GM12878 (cell line): ENCODE data around the gene TNRC18. TPM values are rescaled to one million over a fixed set of nuclear protein-coding genes. Genes with fewer than 3 reads are reported as not detected.

ENCODE experiments used
- ATAC-seq: fragments of 200-7000 bp; cut with Tn5 transposase; 3 replicates; pipeline ENCODE4 v1.9.1; 2020; ENCODE audit warnings: mild to moderate bottlenecking, moderate library complexity
- BruUV-seq: library from RNA; stranded (reverse); fragments of 400-500 nt; replicated peaks from 2 replicates; lab custom pipeline; 2021; lab: Mats Ljungman, UMichigan
- CTCF ChIA-PET: fragments of 300-600 bp; sonication (Branson Sonifier 250); formaldehyde crosslinking; extraction: SDS; loops from one replicate; lab custom pipeline; 2021; ENCODE audit warnings: inconsistent platforms; lab: Yijun Ruan, JAX
- POLR2A ChIA-PET: fragments of 350-600 bp; formaldehyde crosslinking; extraction: SDS; loops from one replicate; lab custom pipeline; 2021; ENCODE audit warnings: inconsistent platforms; lab: Charles Lee
- RAD21 ChIA-PET: fragments of 300-600 bp; sonication (Branson Sonifier 250); formaldehyde crosslinking; loops from one replicate; lab custom pipeline; 2023; ENCODE audit warnings: antibody characterized with exemption; ENCODE audit not compliant: unreplicated experiment; lab: Charles Lee
- SMC1A ChIA-PET: fragments of 300-600 bp; sonication (Branson Sonifier 250); formaldehyde crosslinking; loops from one replicate; lab custom pipeline; 2023; ENCODE audit not compliant: unreplicated experiment, uncharacterized antibody; lab: Charles Lee
- DNase-seq: peaks from one replicate; pipeline ENCODE4 v3.0.0-alpha.2; 2011; ENCODE audit warnings: low read depth, low spot score
- FAIRE-seq: peaks from 3 replicates; lab custom pipeline; 2011; peaks lifted over from hg19 to GRCh38; lab: Jason Lieb, UNC
- H2AFZ ChIP-seq: 2 replicates; pipeline ENCODE4 v1.6.0; 2011; ENCODE audit warnings: low read depth, low read length, control low read depth; ENCODE audit not compliant: control insufficient read depth
- H3K27ac ChIP-seq: 2 replicates; pipeline ENCODE4 v1.5.1; 2011; ENCODE audit warnings: control low read depth; ENCODE audit not compliant: control insufficient read depth, insufficient read depth
- H3K27me3 ChIP-seq, 2 experiments: replicated peaks in 1 of 2; 2 replicates each; pipeline versions ENCODE4 v1.6.0 to v1.6.1; 2011; ENCODE audit warnings: low read length in 1 of 2; ENCODE audit not compliant: control insufficient read depth in 2 of 2, insufficient read depth in 2 of 2
- H3K36me3 ChIP-seq, 2 experiments: 2 replicates each; pipeline ENCODE4 v1.5.1; 2011; ENCODE audit warnings: low read length in 1 of 2; ENCODE audit not compliant: control insufficient read depth in 2 of 2, insufficient read depth in 2 of 2
- H3K4me1 ChIP-seq: 2 replicates; pipeline ENCODE4 v1.6.1; 2011; ENCODE audit warnings: mild to moderate bottlenecking, low read length, moderate library complexity, mixed read lengths; ENCODE audit not compliant: control insufficient read depth, insufficient read depth
- H3K4me2 ChIP-seq: 2 replicates; pipeline ENCODE4 v1.6.0; 2011; ENCODE audit warnings: control low read depth; ENCODE audit not compliant: control insufficient read depth, insufficient read depth
- H3K4me3 ChIP-seq: fragments of 200-600 bp; sonication (generic); 2 replicates; pipeline ENCODE4 v1.5.1; 2016
- H3K79me2 ChIP-seq: 2 replicates; pipeline ENCODE4 v1.6.0; 2011; ENCODE audit warnings: low read length; ENCODE audit not compliant: control insufficient read depth, insufficient read depth
- H3K9ac ChIP-seq: 2 replicates; pipeline ENCODE4 v1.8.0; 2011; ENCODE audit warnings: low read length, control low read depth, mixed read lengths; ENCODE audit not compliant: control insufficient read depth, insufficient read depth
- H3K9me3 ChIP-seq: replicated peaks from 3 replicates; pipeline ENCODE4 v1.5.1; 2011; ENCODE audit warnings: mild to moderate bottlenecking, low read length; ENCODE audit not compliant: control insufficient read depth, insufficient read depth
- H4K20me1 ChIP-seq: 2 replicates; pipeline ENCODE4 v1.6.0; 2011; ENCODE audit not compliant: control insufficient read depth, insufficient read depth
- BHLHE40 ChIP-seq, 2 experiments: fragments of 450-650 bp in 1 of 2; IDR thresholded peaks; 2 replicates each; pipeline ENCODE4 v1.6.1; 2011 to 2017; ENCODE audit warnings: low read depth in 2 of 2, borderline replicate concordance in 1 of 2, improper control_type of control experiment in 1 of 2, low read length in 1 of 2, mild to moderate bottlenecking in 1 of 2
- DPF2 ChIP-seq: fragments of 450-650 bp; IDR thresholded peaks from 2 replicates; pipeline ENCODE4 v1.6.1; 2017; ENCODE audit warnings: mild to moderate bottlenecking
- JUND ChIP-seq: IDR thresholded peaks from 2 replicates; pipeline ENCODE4 v1.6.1; 2012; ENCODE audit warnings: low read depth, mild to moderate bottlenecking, low read length, improper control_type of control experiment, moderate library complexity
- KDM1A ChIP-seq: fragments of 200-600 bp; sonication (generic); IDR thresholded peaks from 2 replicates; pipeline ENCODE4 v1.6.1; 2016; ENCODE audit warnings: borderline replicate concordance
- KLF5 ChIP-seq: fragments of 450-650 bp; IDR thresholded peaks from 2 replicates; pipeline ENCODE4 v1.6.1; 2014; ENCODE audit warnings: mild to moderate bottlenecking; ENCODE audit not compliant: partially characterized antibody
- MXI1 ChIP-seq: fragments of 150-350 bp; IDR thresholded peaks from 2 replicates; pipeline ENCODE4 v1.6.1; 2011; ENCODE audit warnings: low read depth, mild to moderate bottlenecking, inconsistent platforms, low read length, improper control_type of control experiment
- POLR2AphosphoS2 ChIP-seq: IDR thresholded peaks from 2 replicates; pipeline ENCODE4 v1.6.1; 2011; ENCODE audit warnings: low read depth, mild to moderate bottlenecking, low read length, improper control_type of control experiment, moderate library complexity
- RAD21 ChIP-seq: IDR thresholded peaks from 2 replicates; pipeline ENCODE4 v1.6.1; 2011; ENCODE audit warnings: mild to moderate bottlenecking, low read depth, low read length, moderate library complexity; ENCODE audit not compliant: insufficient read depth
- RELA ChIP-seq: fragments of 450-650 bp; IDR thresholded peaks from 2 replicates; pipeline ENCODE4 v1.8.0; 2014; ENCODE audit warnings: borderline replicate concordance; ENCODE audit not compliant: partially characterized antibody
- RUNX3 ChIP-seq: IDR thresholded peaks from 2 replicates; pipeline ENCODE4 v1.6.1; 2012; ENCODE audit warnings: low read length, inconsistent platforms
- SPI1 ChIP-seq: IDR thresholded peaks from 2 replicates; pipeline ENCODE4 v1.6.1; 2011; ENCODE audit warnings: low read depth, mild to moderate bottlenecking, low read length, moderate library complexity, borderline replicate concordance; ENCODE audit not compliant: insufficient read depth
- TBL1XR1 ChIP-seq: IDR thresholded peaks from 2 replicates; pipeline ENCODE4 v1.6.1; 2012; ENCODE audit warnings: low read depth, low read length, improper control_type of control experiment
- WGBS: methylation state at CpG from one replicate; pipeline ENCODE4 v1.1.6; 2016; ENCODE audit warnings: low lambda C conversion rate; ENCODE audit not compliant: insufficient replicate concordance, insufficient coverage; ENCODE audit errors: missing lambda C conversion rate; 5-methylcytosine and 5-hydroxymethylcytosine counted together
- in situ Hi-C: fragments of 300-500 bp; cut with MboI; formaldehyde crosslinking; loops from 9 replicates; pipeline ENCODE4 v1.14.3; 2018; ENCODE audit warnings: mixed read lengths
- intact Hi-C: fragments of 100-400 bp; cut with micrococcal nuclease; formaldehyde crosslinking; loops from one replicate; pipeline ENCODE4 v1.14.2; 2022; ENCODE audit not compliant: unreplicated experiment
- polyA plus RNA-seq, 11 experiments: library from polyadenylated mRNA; depleted of rRNA in 4 of 11; unstranded in 6 of 11; stranded (reverse) in 5 of 11; fragments of >200 nt; fragmentation: Nextera tagmentation in 4 of 11; fragmentation: Illumina TruSeq in 1 of 11; extraction: Ambion mirVana in 4 of 11; extraction: Trizol in 1 of 11; gene quantifications; 1 replicate in 1 of 11; 2 replicates in 10 of 11; pipeline versions ENCODE4 v1.2.1 to v1.2.3, GENCODE V29; 2011 to 2016; ENCODE audit warnings: inconsistent platforms in 2 of 11, missing spikeins in 2 of 11, low read depth in 1 of 11
- total RNA-seq, 4 experiments: library from RNA; depleted of rRNA in 3 of 4; stranded (reverse); fragments of >200 nt in 3 of 4; fragmentation: Illumina TruSeq in 1 of 4; extraction: Trizol in 1 of 4; gene quantifications; 2 replicates each; pipeline versions ENCODE4 v1.2.1 to v1.2.3, GENCODE V29; 2013 to 2021
- TF ChIP-seq, protein P1 (sequence below): fragments of 450-650 bp; formaldehyde crosslinking; IDR thresholded peaks from 2 replicates; pipeline ENCODE4 v1.5.0; 2022; ENCODE audit warnings: mild to moderate bottlenecking, missing genetic modification characterization
- TF ChIP-seq, protein P2 (sequence below), 3 experiments: IDR thresholded peaks in 2 of 3; conservative IDR thresholded peaks in 1 of 3; 2 replicates each; pipeline ENCODE4 v1.5.1; 2011; ENCODE audit warnings: low read depth in 3 of 3, low read length in 3 of 3, mild to moderate bottlenecking in 3 of 3, control low read depth in 2 of 3, moderate library complexity in 2 of 3, inconsistent platforms in 1 of 3, mixed read lengths in 1 of 3; ENCODE audit not compliant: control insufficient read depth in 2 of 3, insufficient read depth in 1 of 3; ENCODE audit errors: extremely low read depth in 1 of 3
- TF ChIP-seq, protein P3 (sequence below): IDR thresholded peaks from 2 replicates; pipeline ENCODE4 v1.6.1; 2012; ENCODE audit warnings: low read length, inconsistent platforms

TNRC18 gene
- total and polyA plus RNA-seq, 10 of the 15 experiments (the other 5 are each of a cell fraction or from before 2014, with no cell fraction given) = 0.02 to 31.7 (median 5.4) TPM

DNA sequence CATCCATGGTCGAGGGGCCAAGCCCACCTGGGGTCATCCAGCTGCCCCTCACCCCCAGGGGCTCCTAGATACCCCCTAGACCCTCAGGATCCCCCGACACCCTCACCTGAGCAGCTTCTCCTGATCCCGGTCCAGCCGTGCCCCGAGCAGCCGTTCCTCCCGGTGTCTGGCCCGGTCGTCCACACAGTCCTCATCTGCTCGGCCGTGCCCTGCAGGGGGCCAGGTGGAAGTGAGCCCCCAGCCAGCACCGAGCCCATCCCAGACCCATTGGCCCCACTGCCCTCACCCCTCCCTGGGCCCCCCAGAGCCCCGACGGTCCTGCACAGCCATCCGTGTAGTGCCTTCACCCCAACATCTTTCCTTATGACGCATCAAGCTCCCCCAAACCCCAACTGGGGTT, 45.8 kb downstream of the TNRC18 start:
- no peak for ATAC-seq
- POLR2A ChIA-PET = interaction anchor here (0.5 kb wide), 1 partner anchor 398 kb away, joined by 4 read pairs; no protein-coding TSS in a partner anchor
- Histone ChIP-seq H3K27ac (no peak overlapping the region), H2AFZ (no peak overlapping the region), H4K20me1 (no peaks in the 10 kb centered on the region), H3K79me2 (peaks cover 2% of the 10 kb centered on the region), H3K4me2 (no peak overlapping the region), H3K9ac (no peak overlapping the region), H3K27me3 (no peaks in the 10 kb centered on the region)
- no peak for DNase-seq
- CTCF ChIA-PET = interaction anchor here (1.2 kb wide), 1 partner anchor 12 kb away, joined by 3 read pairs; no protein-coding TSS in a partner anchor
- 90% methylated on average over 16 of the region's 16 CpGs for WGBS
- RAD21 ChIA-PET = no interaction called here
- intact Hi-C loops = no loop called here
- in situ Hi-C loops = no loop called here
- TF ChIP-seq TBL1XR1 = no peak
- TF ChIP-seq, protein P1, sequence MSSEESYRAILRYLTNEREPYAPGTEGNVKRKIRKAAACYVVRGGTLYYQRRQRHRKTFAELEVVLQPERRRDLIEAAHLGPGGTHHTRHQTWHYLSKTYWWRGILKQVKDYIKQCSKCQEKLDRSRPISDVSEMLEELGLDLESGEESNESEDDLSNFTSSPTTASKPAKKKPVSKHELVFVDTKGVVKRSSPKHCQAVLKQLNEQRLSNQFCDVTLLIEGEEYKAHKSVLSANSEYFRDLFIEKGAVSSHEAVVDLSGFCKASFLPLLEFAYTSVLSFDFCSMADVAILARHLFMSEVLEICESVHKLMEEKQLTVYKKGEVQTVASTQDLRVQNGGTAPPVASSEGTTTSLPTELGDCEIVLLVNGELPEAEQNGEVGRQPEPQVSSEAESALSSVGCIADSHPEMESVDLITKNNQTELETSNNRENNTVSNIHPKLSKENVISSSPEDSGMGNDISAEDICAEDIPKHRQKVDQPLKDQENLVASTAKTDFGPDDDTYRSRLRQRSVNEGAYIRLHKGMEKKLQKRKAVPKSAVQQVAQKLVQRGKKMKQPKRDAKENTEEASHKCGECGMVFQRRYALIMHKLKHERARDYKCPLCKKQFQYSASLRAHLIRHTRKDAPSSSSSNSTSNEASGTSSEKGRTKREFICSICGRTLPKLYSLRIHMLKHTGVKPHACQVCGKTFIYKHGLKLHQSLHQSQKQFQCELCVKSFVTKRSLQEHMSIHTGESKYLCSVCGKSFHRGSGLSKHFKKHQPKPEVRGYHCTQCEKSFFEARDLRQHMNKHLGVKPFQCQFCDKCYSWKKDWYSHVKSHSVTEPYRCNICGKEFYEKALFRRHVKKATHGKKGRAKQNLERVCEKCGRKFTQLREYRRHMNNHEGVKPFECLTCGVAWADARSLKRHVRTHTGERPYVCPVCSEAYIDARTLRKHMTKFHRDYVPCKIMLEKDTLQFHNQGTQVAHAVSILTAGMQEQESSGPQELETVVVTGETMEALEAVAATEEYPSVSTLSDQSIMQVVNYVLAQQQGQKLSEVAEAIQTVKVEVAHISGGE (CRISPR knock-in tag) = no peak
- no peak for TF ChIP-seq KDM1A
- no peak for TF ChIP-seq POLR2AphosphoS2
- TF ChIP-seq, protein P2, sequence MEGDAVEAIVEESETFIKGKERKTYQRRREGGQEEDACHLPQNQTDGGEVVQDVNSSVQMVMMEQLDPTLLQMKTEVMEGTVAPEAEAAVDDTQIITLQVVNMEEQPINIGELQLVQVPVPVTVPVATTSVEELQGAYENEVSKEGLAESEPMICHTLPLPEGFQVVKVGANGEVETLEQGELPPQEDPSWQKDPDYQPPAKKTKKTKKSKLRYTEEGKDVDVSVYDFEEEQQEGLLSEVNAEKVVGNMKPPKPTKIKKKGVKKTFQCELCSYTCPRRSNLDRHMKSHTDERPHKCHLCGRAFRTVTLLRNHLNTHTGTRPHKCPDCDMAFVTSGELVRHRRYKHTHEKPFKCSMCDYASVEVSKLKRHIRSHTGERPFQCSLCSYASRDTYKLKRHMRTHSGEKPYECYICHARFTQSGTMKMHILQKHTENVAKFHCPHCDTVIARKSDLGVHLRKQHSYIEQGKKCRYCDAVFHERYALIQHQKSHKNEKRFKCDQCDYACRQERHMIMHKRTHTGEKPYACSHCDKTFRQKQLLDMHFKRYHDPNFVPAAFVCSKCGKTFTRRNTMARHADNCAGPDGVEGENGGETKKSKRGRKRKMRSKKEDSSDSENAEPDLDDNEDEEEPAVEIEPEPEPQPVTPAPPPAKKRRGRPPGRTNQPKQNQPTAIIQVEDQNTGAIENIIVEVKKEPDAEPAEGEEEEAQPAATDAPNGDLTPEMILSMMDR (IDR thresholded peaks at IDR 0.05 in 2 of 3, conservative IDR thresholded peaks at IDR 0.05 in 1 of 3; ENCODE audit: control insufficient read depth in 2 of 3, extremely low read depth in 1 of 3, insufficient read depth in 1 of 3, low read depth in 3 of 3, low read length in 3 of 3) = no peak
- no peak for TF ChIP-seq KLF5
- TF ChIP-seq, protein P3, sequence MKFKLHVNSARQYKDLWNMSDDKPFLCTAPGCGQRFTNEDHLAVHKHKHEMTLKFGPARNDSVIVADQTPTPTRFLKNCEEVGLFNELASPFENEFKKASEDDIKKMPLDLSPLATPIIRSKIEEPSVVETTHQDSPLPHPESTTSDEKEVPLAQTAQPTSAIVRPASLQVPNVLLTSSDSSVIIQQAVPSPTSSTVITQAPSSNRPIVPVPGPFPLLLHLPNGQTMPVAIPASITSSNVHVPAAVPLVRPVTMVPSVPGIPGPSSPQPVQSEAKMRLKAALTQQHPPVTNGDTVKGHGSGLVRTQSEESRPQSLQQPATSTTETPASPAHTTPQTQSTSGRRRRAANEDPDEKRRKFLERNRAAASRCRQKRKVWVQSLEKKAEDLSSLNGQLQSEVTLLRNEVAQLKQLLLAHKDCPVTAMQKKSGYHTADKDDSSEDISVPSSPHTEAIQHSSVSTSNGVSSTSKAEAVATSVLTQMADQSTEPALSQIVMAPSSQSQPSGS = no peak
- no peak for TF ChIP-seq BHLHE40 (IDR thresholded peaks at IDR 0.05; ENCODE audit: borderline replicate concordance in 1 of 2, low read depth in 2 of 2, low read length in 1 of 2)
- no peak for TF ChIP-seq RELA
- no peak for TF ChIP-seq RUNX3
- no peak for TF ChIP-seq SPI1
- TF ChIP-seq DPF2 = no peak
- TF ChIP-seq MXI1 = no peak
- no peak for TF ChIP-seq RAD21
- TF ChIP-seq JUND = no peak
- TF ChIP-seq, all 136 proteins: peak for 0
- BruUV-seq = no TSS peak
- no peaks in the 10 kb centered on the region for H3K9me3 ChIP-seq
- H3K36me3 ChIP-seq = peaks cover 0 to 14% of the 10 kb centered on the region in 2 experiments; a peak in 3 of 4 replicates
- SMC1A ChIA-PET = no interaction called here
- no peak for FAIRE-seq
- no peaks in the 10 kb centered on the region for H3K4me1 ChIP-seq
- no peak overlapping the region for H3K4me3 ChIP-seq
